Measurements from ENCODE around the gene GPRC5C.

DNA sequence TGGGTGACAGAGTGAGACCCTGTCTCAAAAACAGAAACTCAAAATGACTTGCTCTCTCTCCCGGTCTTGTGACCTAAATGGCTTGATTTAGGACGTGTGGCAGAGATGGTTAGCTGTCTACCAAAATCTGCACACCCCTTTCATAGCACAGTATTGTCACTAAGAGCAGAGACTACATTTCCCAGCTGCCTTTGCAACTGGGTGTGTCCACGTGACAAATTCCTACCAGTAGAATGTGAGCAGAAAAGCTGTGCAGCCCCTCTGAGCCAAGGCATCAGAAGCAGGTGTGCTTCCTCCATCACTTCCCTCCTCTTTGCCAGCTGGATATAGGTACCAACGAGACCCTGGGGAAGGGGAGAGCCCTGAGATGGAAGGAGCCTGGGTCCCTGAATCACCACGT lies 39.0 kb upstream of the GPRC5C start:
- TF ChIP-seq, protein P1, sequence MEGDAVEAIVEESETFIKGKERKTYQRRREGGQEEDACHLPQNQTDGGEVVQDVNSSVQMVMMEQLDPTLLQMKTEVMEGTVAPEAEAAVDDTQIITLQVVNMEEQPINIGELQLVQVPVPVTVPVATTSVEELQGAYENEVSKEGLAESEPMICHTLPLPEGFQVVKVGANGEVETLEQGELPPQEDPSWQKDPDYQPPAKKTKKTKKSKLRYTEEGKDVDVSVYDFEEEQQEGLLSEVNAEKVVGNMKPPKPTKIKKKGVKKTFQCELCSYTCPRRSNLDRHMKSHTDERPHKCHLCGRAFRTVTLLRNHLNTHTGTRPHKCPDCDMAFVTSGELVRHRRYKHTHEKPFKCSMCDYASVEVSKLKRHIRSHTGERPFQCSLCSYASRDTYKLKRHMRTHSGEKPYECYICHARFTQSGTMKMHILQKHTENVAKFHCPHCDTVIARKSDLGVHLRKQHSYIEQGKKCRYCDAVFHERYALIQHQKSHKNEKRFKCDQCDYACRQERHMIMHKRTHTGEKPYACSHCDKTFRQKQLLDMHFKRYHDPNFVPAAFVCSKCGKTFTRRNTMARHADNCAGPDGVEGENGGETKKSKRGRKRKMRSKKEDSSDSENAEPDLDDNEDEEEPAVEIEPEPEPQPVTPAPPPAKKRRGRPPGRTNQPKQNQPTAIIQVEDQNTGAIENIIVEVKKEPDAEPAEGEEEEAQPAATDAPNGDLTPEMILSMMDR (IDR thresholded peaks at IDR 0.05): no peak
- TF ChIP-seq POLR2A (IDR thresholded peaks at IDR 0.05) (no peak), POLR2AphosphoS5 (IDR thresholded peaks at IDR 0.05) (no peak)
